ENCODE measurements around the gene PCCA. TPM values are rescaled to one million over a fixed set of nuclear protein-coding genes. Genes with fewer than 3 reads are reported as not detected.

PCCA gene
- polyA plus RNA-seq, 1 experiment: 22.6 TPM

GRCh38 chr13:100440751-100441425 is 352.0 kb downstream of the PCCA start:
- no peaks in the 10 kb centered on the region for H3K27me3 ChIP-seq (ENCODE audit: control insufficient read depth, insufficient read depth, low read length)
- ChIA-PET CTCF (no interaction called here), POLR2A (interaction anchor here (0.6 kb wide), 1 partner anchor 1626 kb away, joined by 7 read pairs; no protein-coding TSS in a partner anchor)
- no peak overlapping the region for H3K27ac ChIP-seq (ENCODE audit: low read depth, low read length)
- TF ChIP-seq, protein P1, sequence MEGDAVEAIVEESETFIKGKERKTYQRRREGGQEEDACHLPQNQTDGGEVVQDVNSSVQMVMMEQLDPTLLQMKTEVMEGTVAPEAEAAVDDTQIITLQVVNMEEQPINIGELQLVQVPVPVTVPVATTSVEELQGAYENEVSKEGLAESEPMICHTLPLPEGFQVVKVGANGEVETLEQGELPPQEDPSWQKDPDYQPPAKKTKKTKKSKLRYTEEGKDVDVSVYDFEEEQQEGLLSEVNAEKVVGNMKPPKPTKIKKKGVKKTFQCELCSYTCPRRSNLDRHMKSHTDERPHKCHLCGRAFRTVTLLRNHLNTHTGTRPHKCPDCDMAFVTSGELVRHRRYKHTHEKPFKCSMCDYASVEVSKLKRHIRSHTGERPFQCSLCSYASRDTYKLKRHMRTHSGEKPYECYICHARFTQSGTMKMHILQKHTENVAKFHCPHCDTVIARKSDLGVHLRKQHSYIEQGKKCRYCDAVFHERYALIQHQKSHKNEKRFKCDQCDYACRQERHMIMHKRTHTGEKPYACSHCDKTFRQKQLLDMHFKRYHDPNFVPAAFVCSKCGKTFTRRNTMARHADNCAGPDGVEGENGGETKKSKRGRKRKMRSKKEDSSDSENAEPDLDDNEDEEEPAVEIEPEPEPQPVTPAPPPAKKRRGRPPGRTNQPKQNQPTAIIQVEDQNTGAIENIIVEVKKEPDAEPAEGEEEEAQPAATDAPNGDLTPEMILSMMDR (IDR thresholded peaks at IDR 0.05; ENCODE audit: low read depth, low read length): no peak
- no peaks in the 10 kb centered on the region for H3K9me3 ChIP-seq (ENCODE audit: control insufficient read depth, insufficient read depth, low read length)
- H3K4me3 ChIP-seq (ENCODE audit: low read depth, low read length): peak overlapping the region; percentile 14; the same call in 1 of the 2 replicates
- DNase-seq (ENCODE audit: low read depth, low spot score): peak; percentile 21

DNA sequence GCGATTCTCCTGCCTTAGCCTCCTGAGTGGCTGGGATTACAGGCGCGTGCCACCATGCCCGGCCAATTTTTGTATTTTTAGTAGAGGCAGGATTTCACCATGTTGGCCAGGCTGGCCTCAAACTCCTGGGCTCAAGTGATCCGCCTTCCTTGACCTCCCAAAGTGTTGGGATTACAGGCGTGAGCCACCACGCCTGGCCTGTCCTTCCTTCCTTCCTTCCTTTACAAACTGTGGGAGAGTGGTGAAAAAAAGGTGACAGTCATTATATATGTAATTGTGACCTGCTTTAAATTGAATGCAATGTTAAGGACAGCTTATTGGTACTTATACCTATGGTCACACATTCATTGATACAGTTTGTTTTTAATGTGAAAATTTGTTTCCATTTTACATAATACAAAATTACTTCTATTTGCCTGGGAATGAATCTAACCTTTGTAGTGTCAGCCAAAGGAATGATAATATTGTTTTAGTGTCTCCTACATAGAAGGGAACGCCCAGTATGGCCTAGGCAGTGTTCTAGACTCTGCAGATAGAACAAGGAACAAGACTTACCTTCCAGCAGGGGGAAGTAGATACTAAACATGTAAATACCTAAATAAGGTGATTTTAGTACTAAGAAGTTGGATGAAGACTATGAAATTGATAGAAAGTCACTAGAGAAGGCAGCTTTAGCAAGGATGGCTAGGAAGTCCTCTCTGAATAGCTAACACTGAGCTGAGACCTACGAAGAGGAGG is 353.4 kb downstream of the PCCA start:
- ChIA-PET CTCF (interaction anchor here (1.0 kb wide), 1 partner anchor 107 kb away, joined by 3 read pairs; no protein-coding TSS in a partner anchor), POLR2A (no interaction called here)
- Histone ChIP-seq H3K27ac (ENCODE audit: low read depth, low read length) (peak overlapping the region; percentile 22), H3K4me3 (ENCODE audit: low read depth, low read length) (no peak overlapping the region), H3K9me3 (ENCODE audit: control insufficient read depth, insufficient read depth, low read length) (no peaks in the 10 kb centered on the region), H3K27me3 (ENCODE audit: control insufficient read depth, insufficient read depth, low read length) (no peaks in the 10 kb centered on the region)
- TF ChIP-seq, protein P1 (IDR thresholded peaks at IDR 0.05; ENCODE audit: low read depth, low read length): no peak
- no peak for DNase-seq (ENCODE audit: low read depth, low spot score)

- Histone ChIP-seq H3K27ac (ENCODE audit: low read depth, low read length) (no peak overlapping the region), H3K9me3 (ENCODE audit: control insufficient read depth, insufficient read depth, low read length) (no peaks in the 10 kb centered on the region), H3K27me3 (ENCODE audit: control insufficient read depth, insufficient read depth, low read length) (no peaks in the 10 kb centered on the region), H3K4me3 (ENCODE audit: low read depth, low read length) (no peak overlapping the region)
- TF ChIP-seq, protein P1 (IDR thresholded peaks at IDR 0.05; ENCODE audit: low read depth, low read length): no peak
- DNase-seq (ENCODE audit: low read depth, low spot score): no peak
- POLR2A ChIA-PET: interaction anchor here (0.7 kb wide), 2 partner anchors 51 to 152 kb away, joined by 5 to 8 read pairs; no protein-coding TSS in a partner anchor
- CTCF ChIA-PET: interaction anchor here (0.6 kb wide), 1 partner anchor 208 kb away, joined by 4 read pairs; no protein-coding TSS in a partner anchor
Observed at GRCh38 chr13:100443278-100443997, 354.5 kb downstream of the PCCA start.

GRCh38 chr13:100443998-100444328 is 355.1 kb downstream of the PCCA start:
- TF ChIP-seq, protein P1 (IDR thresholded peaks at IDR 0.05; ENCODE audit: low read depth, low read length): no peak
- H3K9me3 ChIP-seq (ENCODE audit: control insufficient read depth, insufficient read depth, low read length): no peaks in the 10 kb centered on the region
- CTCF ChIA-PET: interaction anchor here (0.6 kb wide), 1 partner anchor 208 kb away, joined by 4 read pairs; no protein-coding TSS in a partner anchor

More at GRCh38 chr13:100443998-100444328, 355.1 kb downstream of the PCCA start:
- no peak overlapping the region for H3K27ac ChIP-seq (ENCODE audit: low read depth, low read length)
- no peaks in the 10 kb centered on the region for H3K27me3 ChIP-seq (ENCODE audit: control insufficient read depth, insufficient read depth, low read length)
- H3K4me3 ChIP-seq (ENCODE audit: low read depth, low read length): no peak overlapping the region
- POLR2A ChIA-PET: interaction anchor here (0.7 kb wide), 2 partner anchors 51 to 152 kb away, joined by 5 to 8 read pairs; no protein-coding TSS in a partner anchor
- DNase-seq (ENCODE audit: low read depth, low spot score): no peak

Measured in AG04450 (cell line).